HG03039 (cell line): Measurements from ENCODE around the gene COL15A1.
"Not testable (repeated sequence)": the region's sequence is repeated elsewhere in the genome, so short reads cannot be mapped to it uniquely, and the experiment has no call there.

Experiments
- ATAC-seq: cut with Tn5 transposase; IDR thresholded peaks from one replicate; pipeline ENCODE4 v1.9.1; 2021; ENCODE audit warnings: mild to moderate bottlenecking, moderate library complexity; ENCODE audit not compliant: unreplicated experiment

The COL15A1 gene

GRCh38 chr9:99074902-99075245 is 131.2 kb downstream of the COL15A1 start:
- ATAC-seq: no peak

- ATAC-seq: no peak
Observed at GRCh38 chr9:99075246-99075912, 131.7 kb downstream of the COL15A1 start.

- no peak for ATAC-seq
Observed at GRCh38 chr9:99076030-99076429, 132.3 kb downstream of the COL15A1 start.

GRCh38 chr9:99076483-99077171 is 132.9 kb downstream of the COL15A1 start:
- ATAC-seq: no peak

- no peak for ATAC-seq
Observed at GRCh38 chr9:99078717-99079116, 135.0 kb downstream of the COL15A1 start.

GRCh38 chr9:99079542-99079941 is 135.8 kb downstream of the COL15A1 start:
- no peak for ATAC-seq

GRCh38 chr9:99083051-99083450 is 139.3 kb downstream of the COL15A1 start:
- no peak for ATAC-seq

- no peak for ATAC-seq
Observed at GRCh38 chr9:99085949-99086948, 142.5 kb downstream of the COL15A1 start.

- ATAC-seq: no peak
Observed at GRCh38 chr9:99087462-99087861, 143.8 kb downstream of the COL15A1 start.

GRCh38 chr9:99090336-99091130 is 146.8 kb downstream of the COL15A1 start:
- no peak for ATAC-seq

GRCh38 chr9:99092643-99093491 is 149.2 kb downstream of the COL15A1 start:
- ATAC-seq: no peak

- ATAC-seq: no peak
Observed at GRCh38 chr9:99093492-99093791, 149.7 kb downstream of the COL15A1 start.

- no peak for ATAC-seq
Observed at GRCh38 chr9:99095565-99095964, 151.9 kb downstream of the COL15A1 start.

- ATAC-seq: no peak
Observed at GRCh38 chr9:99096409-99096808, 152.7 kb downstream of the COL15A1 start.

- not testable (repeated sequence) for ATAC-seq
Observed at GRCh38 chr9:99099806-99100585, 156.3 kb downstream of the COL15A1 start.

- no peak for ATAC-seq
Observed at GRCh38 chr9:99101271-99101670, 157.6 kb downstream of the COL15A1 start.

- ATAC-seq: no peak
Observed at GRCh38 chr9:99101812-99102211, 158.1 kb downstream of the COL15A1 start.

- ATAC-seq: no peak
Observed at GRCh38 chr9:99103054-99103895, 159.6 kb downstream of the COL15A1 start.
